Esophagus squamous epithelium (tissue), 5 donors: ENCODE data around the gene IL32. TPM values are rescaled to one million over a fixed set of nuclear protein-coding genes. Genes with fewer than 3 reads are reported as not detected.
A peak's percentile ranks its signal among the peaks of the same experiment; 100 is the strongest.

Experiments used
- DNase-seq: peaks from one replicate; lab custom pipeline; 2025; lab: John Stamatoyannopoulos, UW
- H3K27ac ChIP-seq, 4 donors: fragments of 200-600 bp; sonication (generic); one replicate each; pipeline ENCODE4 v1.5.1; 2016 to 2019; ENCODE audit warnings: mild to moderate bottlenecking in 1 of 4
- H3K27me3 ChIP-seq, 4 donors: fragments of 200-600 bp; sonication (generic); 1 replicate in 3 of 4; 2 replicates in 1 of 4; pipeline versions ENCODE4 v1.5.1 to v1.6.0; 2017 to 2021; ENCODE audit warnings: antibody characterized with exemption in 1 of 4
- H3K36me3 ChIP-seq, 3 donors: fragments of 200-600 bp; sonication (generic); one replicate each; pipeline ENCODE4 v1.5.1; 2016 to 2019
- H3K4me1 ChIP-seq, 3 donors: fragments of 200-600 bp; sonication (generic); one replicate each; pipeline ENCODE4 v1.5.1; 2017 to 2019
- H3K4me3 ChIP-seq, 4 donors: fragments of 200-600 bp; sonication (generic); 1 replicate in 3 of 4; 2 replicates in 1 of 4; pipeline ENCODE4 v1.5.1; 2016 to 2019; ENCODE audit warnings: mild to moderate bottlenecking in 2 of 4, moderate library complexity in 1 of 4
- H3K9me3 ChIP-seq, 3 donors: fragments of 200-600 bp; sonication (generic); one replicate each; pipeline ENCODE4 v1.5.1; 2016 to 2019
- CTCF ChIP-seq, 6 experiments: fragments of 450-650 bp in 4 of 6; fragments of 200-600 bp in 2 of 6; sonication (generic) in 2 of 6; IDR thresholded peaks; one replicate each; pipeline ENCODE4 v1.5.1; 2016 to 2019; ENCODE audit warnings: antibody characterized with exemption in 6 of 6, mild to moderate bottlenecking in 4 of 6, moderate library complexity in 4 of 6
- POLR2A ChIP-seq, 4 donors: fragments of 450-650 bp; IDR thresholded peaks; one replicate each; pipeline ENCODE4 v1.6.1; 2017; ENCODE audit warnings: antibody characterized with exemption in 4 of 4, mild to moderate bottlenecking in 4 of 4, moderate library complexity in 3 of 4
- WGBS, 2 donors: methylation state at CpG; one replicate each; pipeline ENCODE4 v1.1.5; 2018; 5-methylcytosine and 5-hydroxymethylcytosine counted together
- intact Hi-C: fragments of 100-400 bp; cut with DNase I; formaldehyde crosslinking; loops from one replicate; pipeline ENCODE4 v1.15.0; 2022
- total RNA-seq, 4 donors: library from RNA; depleted of rRNA; stranded (reverse); fragments of >200 nt; gene quantifications; one replicate each; pipeline ENCODE4 v1.1.0, GENCODE V29; 2016
- donor health status: DM: yes; HTN: yes; CAD: no.

Gene IL32
- total RNA-seq, 4 donors from 2014 or later = 4.6 to 31.7 (median 17.3) TPM

- intact Hi-C loops = no loop called here
- H3K4me3 ChIP-seq = peak within 1 kb of the TSS; percentile 20 to 60 (median 46)
- peaks cover 8 to 100% (median 19%) of the 10 kb centered on the region in 4 donors for H3K27me3 ChIP-seq
- peak within 1 kb of the TSS in 1 of 4 donors; percentile 23 for H3K27ac ChIP-seq
- WGBS, 2 donors = 0% methylated on average over 1 to 6 of the region's 86 CpGs
- H3K36me3 ChIP-seq = no peaks in the 10 kb centered on the region
- no peak for DNase-seq
- TF ChIP-seq POLR2A (IDR thresholded peaks at IDR 0.05) (no peak), CTCF (IDR thresholded peaks at IDR 0.05) (no peak)
- peaks cover 17 to 25% (median 21%) of the 10 kb centered on the region in 3 donors for H3K4me1 ChIP-seq
- H3K9me3 ChIP-seq = no peaks in the 10 kb centered on the region
Measured at GRCh38 chr16:3045758-3046640, 19.4 kb upstream of the IL32 start, which contains the start of gene MMP25. Gene MMP25 (plus strand): TSS chr16:3046561. CDS start chr16:3046918, 357 bp downstream.

- Histone ChIP-seq H3K4me3 (peak overlapping the region; percentile 20 to 60 (median 46)), H3K27ac (no peak overlapping the region), H3K9me3 (no peaks in the 10 kb centered on the region), H3K36me3 (no peaks in the 10 kb centered on the region), H3K4me1 (peaks cover 17 to 25% (median 21%) of the 10 kb centered on the region in 3 donors), H3K27me3 (peaks cover 8 to 100% (median 19%) of the 10 kb centered on the region in 4 donors)
- TF ChIP-seq CTCF (IDR thresholded peaks at IDR 0.05) (no peak), POLR2A (IDR thresholded peaks at IDR 0.05) (no peak)
- WGBS, 2 donors = 3% methylated on average over 5 of the region's 54 CpGs; no CpG with 5 or more reads in 1 of the 2 donors
- DNase-seq = no peak
- intact Hi-C loops = no loop called here
Measured at GRCh38 chr16:3046641-3047386, 18.6 kb upstream of the IL32 start.

- TF ChIP-seq CTCF (IDR thresholded peaks at IDR 0.05) = no peak
- no peak for TF ChIP-seq POLR2A (IDR thresholded peaks at IDR 0.05)
- Histone ChIP-seq H3K27me3 (peaks cover 8 to 99% (median 19%) of the 10 kb centered on the region in 4 donors), H3K27ac (no peak overlapping the region), H3K36me3 (no peaks in the 10 kb centered on the region), H3K4me3 (no peak overlapping the region), H3K9me3 (no peaks in the 10 kb centered on the region), H3K4me1 (peaks cover 17 to 30% (median 21%) of the 10 kb centered on the region in 3 donors)
- DNase-seq = no peak
- intact Hi-C loops = no loop called here
- WGBS, 2 donors = 19 to 60% methylated on average over 1 to 9 of the region's 13 CpGs
Measured at GRCh38 chr16:3047387-3047720, 18.1 kb upstream of the IL32 start.

- WGBS, 2 donors = 67 to 89% methylated on average over 7 to 19 of the region's 26 CpGs
- intact Hi-C loops = no loop called here
- Histone ChIP-seq H3K27me3 (peaks cover 8 to 73% (median 14%) of the 10 kb centered on the region in 4 donors), H3K9me3 (no peaks in the 10 kb centered on the region), H3K36me3 (no peaks in the 10 kb centered on the region), H3K4me3 (no peak overlapping the region), H3K4me1 (peaks cover 17 to 30% (median 21%) of the 10 kb centered on the region in 3 donors), H3K27ac (no peak overlapping the region)
- no peak for TF ChIP-seq POLR2A (IDR thresholded peaks at IDR 0.05)
- DNase-seq = no peak
Measured at GRCh38 chr16:3049921-3050481, 15.4 kb upstream of the IL32 start.

- H3K27me3 ChIP-seq = peaks cover 8 to 68% (median 11%) of the 10 kb centered on the region in 4 donors
- H3K4me1 ChIP-seq = peaks cover 13 to 25% (median 17%) of the 10 kb centered on the region in 3 donors
- no peaks in the 10 kb centered on the region for H3K9me3 ChIP-seq
- TF ChIP-seq CTCF (IDR thresholded peaks at IDR 0.05) = no peak
- no peak for TF ChIP-seq POLR2A (IDR thresholded peaks at IDR 0.05)
- no peaks in the 10 kb centered on the region for H3K36me3 ChIP-seq
- no peak overlapping the region for H3K27ac ChIP-seq
- intact Hi-C loops = no loop called here
- WGBS, 2 donors = 77 to 81% methylated on average over 5 of the region's 5 CpGs
- no peak for DNase-seq
- H3K4me3 ChIP-seq = no peak overlapping the region
Measured at GRCh38 chr16:3050487-3050886, 15.0 kb upstream of the IL32 start.
